ENCODE measurements around the gene POLD1. TPM values are rescaled to one million over a fixed set of nuclear protein-coding genes. Genes with fewer than 3 reads are reported as not detected.

Gene POLD1
- total RNA-seq, 6 experiments from 2014 or later = 21.7 to 37.8 (median 33.7) TPM

GRCh38 chr19:50362656-50363424 lies 21.3 kb upstream of the POLD1 start:
- no peaks in the 10 kb centered on the region for H3K36me3 Mint-ChIP-seq (ENCODE audit: low read depth)
- peaks cover 3% of the 10 kb centered on the region for H3K27me3 Mint-ChIP-seq (ENCODE audit: insufficient read depth)
- no peak overlapping the region for H3K4me3 Mint-ChIP-seq
- DNase-seq = no peak
- no peak overlapping the region for H3K27ac Mint-ChIP-seq
- no peaks in the 10 kb centered on the region for H3K4me1 Mint-ChIP-seq (ENCODE audit: low read depth)
- 0 out of 2 replicates have a peak, but pooled peaks cover 4% of the 10 kb centered on the region for H3K9me3 Mint-ChIP-seq
- TF ChIP-seq CTCF (IDR thresholded peaks at IDR 0.05) = no peak

- H3K4me3 Mint-ChIP-seq = no peak within 1 kb of the TSS
- no peaks in the 10 kb centered on the region for H3K36me3 Mint-ChIP-seq (ENCODE audit: low read depth)
- H3K27me3 Mint-ChIP-seq (ENCODE audit: insufficient read depth) = peaks cover 7% of the 10 kb centered on the region
- TF ChIP-seq CTCF (IDR thresholded peaks at IDR 0.05) = no peak
- DNase-seq = no peak
- 0 out of 2 replicates have a peak, but pooled peaks cover 4% of the 10 kb centered on the region for H3K9me3 Mint-ChIP-seq
- H3K27ac Mint-ChIP-seq = no peak within 1 kb of the TSS
- peaks cover 16% of the 10 kb centered on the region for H3K4me1 Mint-ChIP-seq (ENCODE audit: low read depth)
Observed at GRCh38 chr19:50365434-50366306, 18.5 kb upstream of the POLD1 start, which contains the start of gene NAPSA. Gene NAPSA (minus strand): TSS chr19:50365639. CDS start chr19:50365621, 18 bp downstream.

- Mint-ChIP-seq H3K27me3 (ENCODE audit: insufficient read depth) (peaks cover 7% of the 10 kb centered on the region), H3K36me3 (ENCODE audit: low read depth) (no peaks in the 10 kb centered on the region), H3K9me3 (no peaks in the 10 kb centered on the region), H3K4me3 (peak overlapping the region; percentile 95), H3K4me1 (ENCODE audit: low read depth) (peaks cover 16% of the 10 kb centered on the region), H3K27ac (peak overlapping the region; percentile 88)
- DNase-seq = peak; percentile 67
- peak; percentile 92 for TF ChIP-seq CTCF (IDR thresholded peaks at IDR 0.05)
Observed at GRCh38 chr19:50368649-50369570, 15.2 kb upstream of the POLD1 start.

GRCh38 chr19:50371914-50372475 lies 12.2 kb upstream of the POLD1 start:
- H3K27ac Mint-ChIP-seq = no peak overlapping the region
- H3K9me3 Mint-ChIP-seq = no peaks in the 10 kb centered on the region
- peaks cover 7% of the 10 kb centered on the region for H3K27me3 Mint-ChIP-seq (ENCODE audit: insufficient read depth)
- H3K4me1 Mint-ChIP-seq (ENCODE audit: low read depth) = peaks cover 16% of the 10 kb centered on the region
- TF ChIP-seq CTCF (IDR thresholded peaks at IDR 0.05) = no peak
- H3K4me3 Mint-ChIP-seq = no peak overlapping the region
- DNase-seq = no peak
- H3K36me3 Mint-ChIP-seq (ENCODE audit: low read depth) = no peaks in the 10 kb centered on the region
